SK-N-SH (cell line): Measurements from ENCODE around the gene CENPP.

Experiments used
- CHD2 ChIP-seq: fragments of 150-350 bp; IDR thresholded peaks from 2 replicates; pipeline ENCODE4 v1.6.1; 2018; ENCODE audit warnings: low read length; ENCODE audit not compliant: partially characterized antibody
- EP300 ChIP-seq, 2 experiments: IDR thresholded peaks; 2 replicates each; pipeline versions ENCODE4 v1.4.0 to v1.6.1; 2012; ENCODE audit warnings: borderline replicate concordance in 1 of 2, low read depth in 1 of 2, low read length in 1 of 2
- FOXJ3 ChIP-seq: sonication (generic); formaldehyde crosslinking; IDR thresholded peaks from 2 replicates; pipeline ENCODE4 v1.5.1; 2020; ENCODE audit warnings: mild to moderate bottlenecking, missing genetic modification reagents
- GABPA ChIP-seq: IDR thresholded peaks from 2 replicates; pipeline ENCODE4 v1.4.0; 2012; ENCODE audit warnings: low read depth, mild to moderate bottlenecking
- JUND ChIP-seq: IDR thresholded peaks from 2 replicates; pipeline ENCODE4 v1.4.0; 2012
- MXI1 ChIP-seq: IDR thresholded peaks from 2 replicates; pipeline ENCODE4 v1.6.1; 2012; ENCODE audit warnings: mild to moderate bottlenecking, low read depth, low read length, improper control_type of control experiment
- NRF1 ChIP-seq: IDR thresholded peaks from 2 replicates; pipeline ENCODE4 v1.6.1; 2012; ENCODE audit warnings: low read depth, mild to moderate bottlenecking, low read length
- POLR2AphosphoS5 ChIP-seq: IDR thresholded peaks from 2 replicates; pipeline ENCODE4 v1.6.1; 2012; ENCODE audit warnings: low read depth, low read length
- SIN3A ChIP-seq: IDR thresholded peaks from 2 replicates; pipeline ENCODE4 v1.6.1; 2012; ENCODE audit warnings: low read depth, mild to moderate bottlenecking, low read length, moderate library complexity, borderline replicate concordance
- TF ChIP-seq, protein P1 (sequence below): fragments of 200-600 bp; sonication (generic); IDR thresholded peaks from 2 replicates; pipeline ENCODE4 v1.6.1; 2017; ENCODE audit warnings: antibody characterized with exemption, mild to moderate bottlenecking, moderate library complexity
- TF ChIP-seq, protein P2 (sequence below): IDR thresholded peaks from 2 replicates; pipeline ENCODE4 v1.6.1; 2012; ENCODE audit warnings: mild to moderate bottlenecking, low read depth, low read length, moderate library complexity
- TF ChIP-seq, protein P3 (sequence below): IDR thresholded peaks from 2 replicates; pipeline ENCODE4 v1.4.0; 2012; ENCODE audit warnings: low read depth
- TF ChIP-seq, protein P4 (sequence below): fragments of 150-350 bp; IDR thresholded peaks from 2 replicates; pipeline ENCODE4 v1.6.1; 2017; ENCODE audit warnings: antibody characterized with exemption, low read length, low read depth, borderline replicate concordance
- TF ChIP-seq, protein P5 (sequence below): IDR thresholded peaks from 2 replicates; pipeline ENCODE4 v1.4.0; 2012; ENCODE audit warnings: low read depth, borderline replicate concordance

DNA sequence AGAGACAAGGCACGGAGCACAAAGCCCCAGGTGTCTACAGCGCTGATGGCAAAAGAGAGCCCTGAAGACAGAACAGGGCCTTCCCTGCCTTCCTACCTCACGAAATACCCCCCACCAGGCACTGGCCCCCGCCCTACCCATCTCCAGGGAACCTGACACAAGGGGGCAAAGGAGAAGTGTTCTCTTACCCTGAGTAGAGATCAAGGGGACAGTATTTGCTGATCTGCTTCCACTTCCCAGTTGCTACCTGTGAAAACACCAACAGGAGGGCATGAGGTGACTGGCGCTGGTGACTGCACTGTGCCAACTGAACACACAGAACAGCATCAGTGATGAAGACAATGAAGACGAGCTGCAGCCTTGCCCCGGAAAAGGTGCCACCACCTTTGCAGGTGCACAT lies 316.8 kb downstream of the CENPP start:
- TF ChIP-seq NRF1 (no peak), POLR2AphosphoS5 (no peak), EP300 (IDR thresholded peaks at IDR 0.05; ENCODE audit: borderline replicate concordance in 1 of 2, low read depth in 1 of 2, low read length in 1 of 2) (no peak), FOXJ3 (no peak), GABPA (no peak), SIN3A (no peak), MXI1 (no peak), CHD2 (no peak), JUND (no peak)
- TF ChIP-seq, protein P1, sequence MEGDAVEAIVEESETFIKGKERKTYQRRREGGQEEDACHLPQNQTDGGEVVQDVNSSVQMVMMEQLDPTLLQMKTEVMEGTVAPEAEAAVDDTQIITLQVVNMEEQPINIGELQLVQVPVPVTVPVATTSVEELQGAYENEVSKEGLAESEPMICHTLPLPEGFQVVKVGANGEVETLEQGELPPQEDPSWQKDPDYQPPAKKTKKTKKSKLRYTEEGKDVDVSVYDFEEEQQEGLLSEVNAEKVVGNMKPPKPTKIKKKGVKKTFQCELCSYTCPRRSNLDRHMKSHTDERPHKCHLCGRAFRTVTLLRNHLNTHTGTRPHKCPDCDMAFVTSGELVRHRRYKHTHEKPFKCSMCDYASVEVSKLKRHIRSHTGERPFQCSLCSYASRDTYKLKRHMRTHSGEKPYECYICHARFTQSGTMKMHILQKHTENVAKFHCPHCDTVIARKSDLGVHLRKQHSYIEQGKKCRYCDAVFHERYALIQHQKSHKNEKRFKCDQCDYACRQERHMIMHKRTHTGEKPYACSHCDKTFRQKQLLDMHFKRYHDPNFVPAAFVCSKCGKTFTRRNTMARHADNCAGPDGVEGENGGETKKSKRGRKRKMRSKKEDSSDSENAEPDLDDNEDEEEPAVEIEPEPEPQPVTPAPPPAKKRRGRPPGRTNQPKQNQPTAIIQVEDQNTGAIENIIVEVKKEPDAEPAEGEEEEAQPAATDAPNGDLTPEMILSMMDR, result no peak
- TF ChIP-seq, protein P2, sequence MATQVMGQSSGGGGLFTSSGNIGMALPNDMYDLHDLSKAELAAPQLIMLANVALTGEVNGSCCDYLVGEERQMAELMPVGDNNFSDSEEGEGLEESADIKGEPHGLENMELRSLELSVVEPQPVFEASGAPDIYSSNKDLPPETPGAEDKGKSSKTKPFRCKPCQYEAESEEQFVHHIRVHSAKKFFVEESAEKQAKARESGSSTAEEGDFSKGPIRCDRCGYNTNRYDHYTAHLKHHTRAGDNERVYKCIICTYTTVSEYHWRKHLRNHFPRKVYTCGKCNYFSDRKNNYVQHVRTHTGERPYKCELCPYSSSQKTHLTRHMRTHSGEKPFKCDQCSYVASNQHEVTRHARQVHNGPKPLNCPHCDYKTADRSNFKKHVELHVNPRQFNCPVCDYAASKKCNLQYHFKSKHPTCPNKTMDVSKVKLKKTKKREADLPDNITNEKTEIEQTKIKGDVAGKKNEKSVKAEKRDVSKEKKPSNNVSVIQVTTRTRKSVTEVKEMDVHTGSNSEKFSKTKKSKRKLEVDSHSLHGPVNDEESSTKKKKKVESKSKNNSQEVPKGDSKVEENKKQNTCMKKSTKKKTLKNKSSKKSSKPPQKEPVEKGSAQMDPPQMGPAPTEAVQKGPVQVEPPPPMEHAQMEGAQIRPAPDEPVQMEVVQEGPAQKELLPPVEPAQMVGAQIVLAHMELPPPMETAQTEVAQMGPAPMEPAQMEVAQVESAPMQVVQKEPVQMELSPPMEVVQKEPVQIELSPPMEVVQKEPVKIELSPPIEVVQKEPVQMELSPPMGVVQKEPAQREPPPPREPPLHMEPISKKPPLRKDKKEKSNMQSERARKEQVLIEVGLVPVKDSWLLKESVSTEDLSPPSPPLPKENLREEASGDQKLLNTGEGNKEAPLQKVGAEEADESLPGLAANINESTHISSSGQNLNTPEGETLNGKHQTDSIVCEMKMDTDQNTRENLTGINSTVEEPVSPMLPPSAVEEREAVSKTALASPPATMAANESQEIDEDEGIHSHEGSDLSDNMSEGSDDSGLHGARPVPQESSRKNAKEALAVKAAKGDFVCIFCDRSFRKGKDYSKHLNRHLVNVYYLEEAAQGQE, result no peak
- TF ChIP-seq, protein P3, sequence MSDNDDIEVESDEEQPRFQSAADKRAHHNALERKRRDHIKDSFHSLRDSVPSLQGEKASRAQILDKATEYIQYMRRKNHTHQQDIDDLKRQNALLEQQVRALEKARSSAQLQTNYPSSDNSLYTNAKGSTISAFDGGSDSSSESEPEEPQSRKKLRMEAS, result no peak
- TF ChIP-seq, protein P4, sequence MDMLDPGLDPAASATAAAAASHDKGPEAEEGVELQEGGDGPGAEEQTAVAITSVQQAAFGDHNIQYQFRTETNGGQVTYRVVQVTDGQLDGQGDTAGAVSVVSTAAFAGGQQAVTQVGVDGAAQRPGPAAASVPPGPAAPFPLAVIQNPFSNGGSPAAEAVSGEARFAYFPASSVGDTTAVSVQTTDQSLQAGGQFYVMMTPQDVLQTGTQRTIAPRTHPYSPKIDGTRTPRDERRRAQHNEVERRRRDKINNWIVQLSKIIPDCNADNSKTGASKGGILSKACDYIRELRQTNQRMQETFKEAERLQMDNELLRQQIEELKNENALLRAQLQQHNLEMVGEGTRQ, result no peak
- TF ChIP-seq, protein P5, sequence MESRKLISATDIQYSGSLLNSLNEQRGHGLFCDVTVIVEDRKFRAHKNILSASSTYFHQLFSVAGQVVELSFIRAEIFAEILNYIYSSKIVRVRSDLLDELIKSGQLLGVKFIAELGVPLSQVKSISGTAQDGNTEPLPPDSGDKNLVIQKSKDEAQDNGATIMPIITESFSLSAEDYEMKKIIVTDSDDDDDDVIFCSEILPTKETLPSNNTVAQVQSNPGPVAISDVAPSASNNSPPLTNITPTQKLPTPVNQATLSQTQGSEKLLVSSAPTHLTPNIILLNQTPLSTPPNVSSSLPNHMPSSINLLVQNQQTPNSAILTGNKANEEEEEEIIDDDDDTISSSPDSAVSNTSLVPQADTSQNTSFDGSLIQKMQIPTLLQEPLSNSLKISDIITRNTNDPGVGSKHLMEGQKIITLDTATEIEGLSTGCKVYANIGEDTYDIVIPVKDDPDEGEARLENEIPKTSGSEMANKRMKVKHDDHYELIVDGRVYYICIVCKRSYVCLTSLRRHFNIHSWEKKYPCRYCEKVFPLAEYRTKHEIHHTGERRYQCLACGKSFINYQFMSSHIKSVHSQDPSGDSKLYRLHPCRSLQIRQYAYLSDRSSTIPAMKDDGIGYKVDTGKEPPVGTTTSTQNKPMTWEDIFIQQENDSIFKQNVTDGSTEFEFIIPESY, result no peak
